ENCODE results near the gene MFAP4.

- TF ChIP-seq, protein P1, sequence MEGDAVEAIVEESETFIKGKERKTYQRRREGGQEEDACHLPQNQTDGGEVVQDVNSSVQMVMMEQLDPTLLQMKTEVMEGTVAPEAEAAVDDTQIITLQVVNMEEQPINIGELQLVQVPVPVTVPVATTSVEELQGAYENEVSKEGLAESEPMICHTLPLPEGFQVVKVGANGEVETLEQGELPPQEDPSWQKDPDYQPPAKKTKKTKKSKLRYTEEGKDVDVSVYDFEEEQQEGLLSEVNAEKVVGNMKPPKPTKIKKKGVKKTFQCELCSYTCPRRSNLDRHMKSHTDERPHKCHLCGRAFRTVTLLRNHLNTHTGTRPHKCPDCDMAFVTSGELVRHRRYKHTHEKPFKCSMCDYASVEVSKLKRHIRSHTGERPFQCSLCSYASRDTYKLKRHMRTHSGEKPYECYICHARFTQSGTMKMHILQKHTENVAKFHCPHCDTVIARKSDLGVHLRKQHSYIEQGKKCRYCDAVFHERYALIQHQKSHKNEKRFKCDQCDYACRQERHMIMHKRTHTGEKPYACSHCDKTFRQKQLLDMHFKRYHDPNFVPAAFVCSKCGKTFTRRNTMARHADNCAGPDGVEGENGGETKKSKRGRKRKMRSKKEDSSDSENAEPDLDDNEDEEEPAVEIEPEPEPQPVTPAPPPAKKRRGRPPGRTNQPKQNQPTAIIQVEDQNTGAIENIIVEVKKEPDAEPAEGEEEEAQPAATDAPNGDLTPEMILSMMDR (IDR thresholded peaks at IDR 0.05): no peak
- no peak for TF ChIP-seq POLR2AphosphoS5 (IDR thresholded peaks at IDR 0.05)
- TF ChIP-seq EP300 (IDR thresholded peaks at IDR 0.05): no peak
- TF ChIP-seq POLR2A (IDR thresholded peaks at IDR 0.05; ENCODE audit: low read depth): no peak
Observed at GRCh38 chr17:19363460-19364035, 23.4 kb downstream of the MFAP4 start.

Data from esophagus muscularis mucosa (tissue), 4 donors.